ENCODE data around the gene HOXA11. TPM values are rescaled to one million over a fixed set of nuclear protein-coding genes. Genes with fewer than 3 reads are reported as not detected.

The HOXA11 gene
- total and polyA plus RNA-seq, 3 donors from 2014 or later: 0.25 to 0.96 TPM; not detected in 1

GRCh38 chr7:27171637-27172314 lies 13.3 kb downstream of the HOXA11 start:
- 12 to 13% methylated on average over 30 of the region's 30 CpGs for WGBS, 2 donors
- Histone ChIP-seq H3K27ac (no peak overlapping the region), H3K4me3 (no peak overlapping the region), H3K4me1 (peaks cover 12% of the 10 kb centered on the region), H3K27me3 (peaks cover under 1% of the 10 kb centered on the region), H3K9me3 (no peaks in the 10 kb centered on the region), H3K36me3 (ENCODE audit: low read depth, missing control alignments) (no peaks in the 10 kb centered on the region)
- TF ChIP-seq POLR2A (IDR thresholded peaks at IDR 0.05) (no peak), CTCF (IDR thresholded peaks at IDR 0.05) (no peak)
- intact Hi-C loops (cut with DNase I; ENCODE audit: low total_unique reads): no loop called here
- no peak for DNase-seq

- TF ChIP-seq CTCF (IDR thresholded peaks at IDR 0.05) (no peak), POLR2A (IDR thresholded peaks at IDR 0.05) (no peak)
- intact Hi-C loops (cut with DNase I; ENCODE audit: low total_unique reads): no loop called here
- no peaks in the 10 kb centered on the region for H3K36me3 ChIP-seq (ENCODE audit: low read depth, missing control alignments)
- H3K4me1 ChIP-seq: peaks cover 12% of the 10 kb centered on the region
- H3K27me3 ChIP-seq: peaks cover 4% of the 10 kb centered on the region
- no peak overlapping the region for H3K4me3 ChIP-seq
- H3K9me3 ChIP-seq: no peaks in the 10 kb centered on the region
- DNase-seq: no peak
- WGBS, 2 donors: 43 to 51% methylated on average over 8 of the region's 8 CpGs
- no peak overlapping the region for H3K27ac ChIP-seq
These were observed 13.8 kb downstream of the HOXA11 start for GRCh38 chr7:27171325-27171636.

GRCh38 chr7:27170426-27171324 lies 14.4 kb downstream of the HOXA11 start:
- H3K36me3 ChIP-seq (ENCODE audit: low read depth, missing control alignments): no peaks in the 10 kb centered on the region
- intact Hi-C loops (cut with DNase I; ENCODE audit: low total_unique reads): no loop called here
- H3K4me1 ChIP-seq: peaks cover 12% of the 10 kb centered on the region
- WGBS, 2 donors: 42 to 48% methylated on average over 11 of the region's 11 CpGs
- no peak for DNase-seq
- no peak overlapping the region for H3K27ac ChIP-seq
- TF ChIP-seq POLR2A (IDR thresholded peaks at IDR 0.05): no peak
- TF ChIP-seq CTCF (IDR thresholded peaks at IDR 0.05): no peak
- H3K9me3 ChIP-seq: no peaks in the 10 kb centered on the region
- no peak overlapping the region for H3K4me3 ChIP-seq
- H3K27me3 ChIP-seq: peaks cover 4% of the 10 kb centered on the region

- 3 to 8% methylated on average over 28 to 36 of the region's 46 CpGs for whole genome bisulfite sequencing, 2 donors
- DNase-seq: no peak
- Histone ChIP-seq H3K27ac (no peak overlapping the region), H3K27me3 (peaks cover 4% of the 10 kb centered on the region), H3K9me3 (no peaks in the 10 kb centered on the region), H3K4me3 (no peak overlapping the region), H3K36me3 (ENCODE audit: low read depth, missing control alignments) (no peaks in the 10 kb centered on the region), H3K4me1 (peaks cover 16% of the 10 kb centered on the region)
- intact Hi-C loops (cut with DNase I; ENCODE audit: low total_unique reads): loop anchor here (10.0 kb wide), 1 partner anchor 795 kb away; no protein-coding TSS in a partner anchor
- TF ChIP-seq CTCF (IDR thresholded peaks at IDR 0.05) (no peak), POLR2A (IDR thresholded peaks at IDR 0.05) (no peak)
These were observed 15.2 kb downstream of the HOXA11 start for GRCh38 chr7:27169658-27170425.
